GM12892 (cell line): ENCODE measurements around the gene AMH. TPM values are rescaled to one million over a fixed set of nuclear protein-coding genes. Genes with fewer than 3 reads are reported as not detected.
"Not testable (repeated sequence)": the region's sequence is repeated elsewhere in the genome, so short reads cannot be mapped to it uniquely, and the experiment has no call there.

ENCODE experiments used
- DNase-seq: peaks from one replicate; pipeline ENCODE4 v3.0.0; 2011; ENCODE audit not compliant: insufficient read length
- FAIRE-seq: peaks from 2 replicates; lab custom pipeline; 2011; peaks lifted over from hg19 to GRCh38; lab: Jason Lieb, UNC
- POLR2A ChIP-seq: IDR thresholded peaks from 2 replicates; pipeline ENCODE4 v1.6.1; 2011; ENCODE audit warnings: low read depth, low read length, control low read depth
- POLR2AphosphoS5 ChIP-seq: IDR thresholded peaks from 2 replicates; pipeline ENCODE4 v1.6.1; 2011; ENCODE audit warnings: low read depth, low read length, control low read depth
- TAF1 ChIP-seq: IDR thresholded peaks from 2 replicates; pipeline ENCODE4 v1.6.1; 2011; ENCODE audit warnings: low read depth, mild to moderate bottlenecking, control low read depth, low read length, borderline replicate concordance
- polyA plus RNA-seq: library from polyadenylated mRNA; unstranded; fragments of >200 nt; gene quantifications from one replicate; pipeline ENCODE4 v1.2.1, GENCODE V29; 2012; ENCODE audit warnings: missing spikeins, inconsistent platforms; ENCODE audit not compliant: missing spikeins

Gene AMH
- not detected for polyA plus RNA-seq

DNA sequence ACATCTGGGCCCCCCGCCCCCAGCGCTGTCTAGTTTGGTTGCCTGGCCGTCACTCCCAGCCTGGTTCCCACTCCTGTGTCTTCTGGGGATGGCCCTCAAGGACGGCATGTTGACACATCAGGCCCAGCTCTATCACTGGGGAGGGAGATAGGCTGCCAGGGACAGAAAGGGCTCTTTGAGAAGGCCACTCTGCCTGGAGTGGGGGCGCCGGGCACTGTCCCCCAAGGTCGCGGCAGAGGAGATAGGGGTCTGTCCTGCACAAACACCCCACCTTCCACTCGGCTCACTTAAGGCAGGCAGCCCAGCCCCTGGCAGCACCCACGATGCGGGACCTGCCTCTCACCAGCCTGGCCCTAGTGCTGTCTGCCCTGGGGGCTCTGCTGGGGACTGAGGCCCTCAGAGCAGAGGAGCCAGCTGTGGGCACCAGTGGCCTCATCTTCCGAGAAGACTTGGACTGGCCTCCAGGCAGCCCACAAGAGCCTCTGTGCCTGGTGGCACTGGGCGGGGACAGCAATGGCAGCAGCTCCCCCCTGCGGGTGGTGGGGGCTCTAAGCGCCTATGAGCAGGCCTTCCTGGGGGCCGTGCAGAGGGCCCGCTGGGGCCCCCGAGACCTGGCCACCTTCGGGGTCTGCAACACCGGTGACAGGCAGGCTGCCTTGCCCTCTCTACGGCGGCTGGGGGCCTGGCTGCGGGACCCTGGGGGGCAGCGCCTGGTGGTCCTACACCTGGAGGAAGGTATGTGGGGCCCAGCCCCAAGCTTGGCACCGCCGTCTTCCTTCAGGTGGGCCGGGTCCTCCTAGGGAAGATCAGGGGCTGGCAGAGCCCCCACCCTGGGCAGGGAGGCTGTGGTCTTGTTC, at the start of gene AMH:
Gene AMH (plus strand): TSS at position 314 of the 857 bp plus-strand sequence. CDS start 10 bp downstream, at position 324.
- DNase-seq (no peak), FAIRE-seq (no peak)
- TF ChIP-seq POLR2A (peak; percentile 34; the same call in 1 of the 2 replicates), POLR2AphosphoS5 (peak; percentile 38; the same call in 1 of the 2 replicates), TAF1 (no peak)

DNA sequence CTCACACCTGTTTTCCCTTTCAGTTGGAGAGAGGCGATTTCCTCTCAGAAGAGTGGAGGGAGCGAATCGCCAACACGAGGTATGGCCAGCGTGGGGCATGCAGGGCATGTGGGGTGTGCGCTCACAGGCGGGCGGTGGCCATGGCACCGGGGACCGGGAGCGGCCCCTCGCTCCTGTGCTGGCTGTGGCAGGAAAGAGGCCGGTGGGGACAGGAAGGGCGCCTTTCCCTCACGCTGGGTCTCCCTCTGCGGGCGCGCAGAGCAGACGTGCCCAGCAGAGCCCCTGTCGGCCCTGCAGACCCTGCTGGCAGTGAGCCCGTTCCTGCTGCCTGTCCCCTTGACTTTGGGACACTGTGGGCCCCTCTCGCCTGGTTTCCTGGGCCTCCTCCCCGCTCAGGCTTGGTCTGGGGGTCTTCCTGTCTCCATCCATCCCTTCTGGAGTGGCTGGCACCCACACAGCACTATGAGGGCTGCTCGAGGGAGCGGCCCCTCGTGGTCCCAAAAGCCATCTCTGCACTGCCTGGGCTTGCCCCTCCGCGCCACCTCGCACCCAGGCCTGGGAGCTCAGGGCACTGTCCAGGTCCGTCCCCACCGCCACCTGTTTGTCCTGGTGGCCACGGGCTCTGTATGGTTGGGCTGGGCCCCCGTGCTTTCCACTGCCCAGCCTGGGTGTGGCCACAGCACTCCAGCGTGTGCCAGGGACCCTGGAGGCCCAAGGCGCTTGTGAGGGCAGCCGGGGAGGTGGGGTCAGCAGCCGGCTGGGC, 49.1 kb upstream of the AMH start:
- TF ChIP-seq POLR2AphosphoS5 (no peak), TAF1 (no peak)
- no peak for DNase-seq
- FAIRE-seq = no peak

DNA sequence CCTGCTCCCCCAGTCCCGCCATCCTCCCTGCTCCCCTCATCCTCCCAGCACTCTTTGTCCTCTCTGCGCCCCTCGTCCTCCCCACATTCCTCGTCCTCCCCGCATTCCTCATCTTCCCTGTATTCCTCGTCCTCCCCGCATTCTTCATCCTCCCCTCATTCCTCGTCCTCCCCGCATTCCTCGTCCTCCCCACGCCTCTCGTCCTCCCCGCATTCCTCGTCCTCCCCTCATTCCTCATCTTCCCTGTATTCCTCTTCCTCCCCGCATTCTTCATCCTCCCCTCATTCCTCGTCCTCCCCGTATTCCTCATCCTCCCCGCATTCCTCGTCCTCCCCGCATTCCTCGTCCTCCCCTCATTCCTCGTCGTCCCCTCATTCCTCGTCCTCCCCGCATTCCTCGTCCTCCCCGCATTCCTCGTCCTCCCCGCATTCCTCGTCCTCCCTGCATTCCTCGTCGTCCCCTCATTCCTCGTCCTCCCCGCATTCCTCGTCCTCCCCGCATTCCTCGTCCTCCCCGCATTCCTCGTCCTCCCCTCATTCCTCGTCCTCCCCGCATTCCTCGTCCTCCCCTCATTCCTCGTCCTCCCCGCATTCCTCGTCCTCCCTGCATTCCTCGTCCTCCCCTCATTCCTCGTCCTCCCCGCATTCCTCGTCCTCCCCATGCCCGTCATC, 48.4 kb upstream of the AMH start:
- DNase-seq, FAIRE-seq: not testable (repeated sequence)

DNA sequence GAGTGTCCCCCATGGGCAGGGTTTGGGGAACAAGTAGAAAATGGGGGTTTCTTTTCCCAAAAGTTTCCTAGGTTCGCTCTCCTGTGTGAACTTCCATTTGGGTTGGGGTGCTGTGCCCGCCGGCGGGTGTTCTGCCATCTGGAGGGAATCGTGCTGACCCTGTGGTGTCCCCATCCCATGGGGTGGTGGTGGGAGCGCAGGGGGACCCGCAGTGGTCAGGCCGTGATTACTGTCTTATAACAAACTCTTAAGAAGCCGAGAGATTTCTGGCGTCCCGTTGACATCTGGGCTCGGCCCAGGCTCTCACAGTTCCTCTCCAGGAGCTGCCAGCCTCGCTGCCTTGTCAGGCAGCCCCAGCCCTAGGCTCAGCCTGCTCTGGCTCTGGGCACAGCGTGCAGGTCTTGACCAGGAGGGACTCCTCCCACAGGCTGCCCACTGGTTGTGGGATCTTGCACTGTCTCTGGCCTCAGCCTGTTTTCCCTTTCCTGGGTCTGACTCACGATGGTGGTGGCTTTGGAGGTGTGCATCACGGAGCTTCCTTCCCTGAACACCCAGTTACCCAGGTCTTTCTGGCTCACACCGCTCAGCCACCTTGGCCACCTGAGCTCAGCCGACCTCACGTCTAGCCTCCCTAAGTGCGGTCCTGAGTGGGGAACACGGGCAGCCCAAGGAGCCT, 47.5 kb upstream of the AMH start:
- DNase-seq = no peak
- no peak for FAIRE-seq
- no peak for TF ChIP-seq POLR2A
- no peak for TF ChIP-seq TAF1
- no peak for TF ChIP-seq POLR2AphosphoS5

DNA sequence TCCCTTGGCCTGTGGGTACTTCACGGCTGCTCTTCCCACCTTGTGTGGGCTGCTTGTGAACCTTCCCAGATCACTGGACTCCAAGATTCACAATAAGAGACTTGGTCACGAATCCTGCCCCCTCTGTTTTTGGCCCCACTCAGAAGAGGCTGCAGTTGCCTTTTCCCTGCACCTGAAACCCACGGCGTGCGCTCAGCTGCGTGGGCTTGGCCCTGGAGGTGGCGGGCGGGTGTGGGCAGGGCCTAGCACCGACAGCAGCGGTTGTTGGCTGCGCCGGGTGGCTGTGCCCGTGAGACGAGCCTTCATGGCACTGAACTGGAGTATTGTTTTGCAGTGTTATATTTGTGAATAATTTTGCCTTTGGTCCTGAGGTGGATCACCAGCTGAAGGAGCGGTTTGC, 46.8 kb upstream of the AMH start:
- TF ChIP-seq POLR2AphosphoS5 = no peak
- TF ChIP-seq TAF1 = no peak
- TF ChIP-seq POLR2A = no peak
- DNase-seq (no peak), FAIRE-seq (no peak)

DNA sequence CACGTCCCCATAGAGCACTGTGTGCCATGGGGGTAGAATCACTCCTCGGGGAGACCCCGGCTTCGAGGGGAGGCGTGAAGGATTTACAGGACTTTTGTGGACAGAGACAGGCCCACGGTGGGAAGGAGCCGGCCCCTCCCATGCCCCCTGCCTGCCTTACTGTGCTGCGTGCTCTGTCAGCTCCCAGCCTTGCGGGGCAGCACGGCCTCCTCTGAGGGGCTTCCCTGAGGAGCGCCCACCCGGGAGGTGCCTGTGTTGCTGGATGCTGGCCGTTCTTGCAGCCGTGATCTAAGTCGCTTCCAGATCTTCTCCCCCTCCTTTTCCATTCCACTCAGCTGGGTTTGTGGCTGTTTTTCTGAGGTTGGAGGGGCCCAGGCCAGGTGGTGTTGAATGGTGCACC, 42.1 kb upstream of the AMH start:
- no peak for TF ChIP-seq POLR2A
- no peak for TF ChIP-seq TAF1
- TF ChIP-seq POLR2AphosphoS5 = no peak
- DNase-seq = no peak
- FAIRE-seq = no peak

DNA sequence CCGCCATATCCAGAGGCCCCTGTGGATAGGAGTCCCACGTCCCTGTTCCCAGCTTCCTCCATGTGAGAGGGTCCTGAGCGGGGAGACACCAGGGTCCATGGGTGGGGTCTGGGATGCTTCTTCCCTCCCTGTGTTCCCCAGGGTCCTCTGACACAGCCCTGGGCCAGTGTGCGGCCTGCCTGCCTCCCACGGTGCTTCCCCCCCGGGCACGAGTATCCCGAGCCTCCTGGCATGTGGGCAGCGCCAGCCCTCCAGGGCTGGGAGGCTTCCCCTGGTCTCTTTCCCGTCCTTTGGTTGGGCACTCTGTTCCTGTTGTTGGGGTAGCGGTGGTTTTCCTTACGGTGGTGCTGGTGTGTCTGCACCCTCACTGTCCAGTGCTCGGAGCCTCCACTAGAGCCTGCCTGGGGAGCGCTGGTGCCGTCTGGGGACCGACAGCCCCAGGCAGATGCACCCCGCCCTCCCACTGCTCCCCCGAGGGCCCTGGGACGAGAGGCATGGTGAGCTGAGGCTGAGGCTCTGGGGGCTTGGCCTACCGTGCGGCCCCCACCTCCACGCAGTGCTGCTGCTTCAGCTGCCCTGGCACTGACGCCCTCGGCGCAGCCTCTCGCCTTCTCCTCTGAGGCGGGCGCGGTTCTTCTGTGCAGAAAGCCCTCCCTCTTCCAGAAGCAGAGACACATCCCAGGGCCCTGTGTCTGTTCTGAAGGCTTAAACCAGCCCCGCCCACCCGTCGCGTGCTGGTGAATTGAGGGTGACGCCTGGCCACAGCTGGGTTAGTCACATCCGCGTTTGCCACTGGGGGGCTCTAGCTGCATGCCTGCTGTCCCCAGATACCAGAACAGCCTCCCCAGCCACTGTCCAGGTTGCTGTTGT, 40.9 kb upstream of the AMH start:
- DNase-seq (peak; percentile 70), FAIRE-seq (no peak)
- TF ChIP-seq POLR2AphosphoS5 = no peak
- no peak for TF ChIP-seq TAF1
- TF ChIP-seq POLR2A = no peak

DNA sequence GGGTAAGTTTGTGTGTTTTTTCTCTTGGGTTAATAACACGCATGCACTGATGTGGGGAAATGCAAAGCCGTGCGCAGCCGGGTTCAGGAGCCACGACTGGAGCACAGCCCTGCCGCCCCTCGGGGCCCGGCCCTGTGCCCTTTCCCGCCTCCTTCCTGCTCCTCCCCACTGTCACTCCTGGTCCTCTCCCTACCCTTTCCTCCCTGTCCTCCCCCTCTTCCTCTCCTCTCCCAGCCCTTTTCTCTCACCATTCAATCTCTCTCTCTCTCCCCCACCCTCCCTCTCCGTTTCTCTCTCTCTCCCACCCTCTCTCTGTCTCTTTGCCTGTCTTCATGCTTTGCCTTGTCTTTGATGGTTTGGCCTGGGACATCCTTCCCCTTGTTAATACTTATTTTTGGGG, 40.1 kb upstream of the AMH start:
- no peak for TF ChIP-seq POLR2AphosphoS5
- no peak for TF ChIP-seq POLR2A
- no peak for TF ChIP-seq TAF1
- FAIRE-seq (no peak), DNase-seq (no peak)

DNA sequence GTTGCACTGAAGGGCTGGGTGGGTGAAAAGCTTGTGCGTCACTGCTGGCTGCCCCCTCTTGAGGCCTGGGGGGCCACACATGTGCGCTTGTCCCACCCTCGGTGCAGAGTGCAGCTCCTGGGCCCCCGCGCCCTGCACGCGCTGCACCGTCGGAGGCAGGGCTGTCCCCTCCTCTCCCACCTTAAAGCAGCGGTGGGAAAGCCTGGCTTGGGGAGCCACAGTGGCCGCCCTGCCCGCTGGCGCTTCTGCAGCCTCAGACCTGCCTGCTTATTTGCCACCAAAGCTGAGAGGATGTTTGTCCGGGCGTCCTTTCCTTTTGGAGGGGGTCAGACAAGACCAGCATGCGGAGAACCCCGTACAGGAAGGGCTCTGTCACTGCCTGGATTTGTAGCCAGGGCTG, 39.7 kb upstream of the AMH start:
- no peak for FAIRE-seq
- no peak for DNase-seq
- TF ChIP-seq TAF1 (no peak), POLR2A (no peak), POLR2AphosphoS5 (no peak)

DNA sequence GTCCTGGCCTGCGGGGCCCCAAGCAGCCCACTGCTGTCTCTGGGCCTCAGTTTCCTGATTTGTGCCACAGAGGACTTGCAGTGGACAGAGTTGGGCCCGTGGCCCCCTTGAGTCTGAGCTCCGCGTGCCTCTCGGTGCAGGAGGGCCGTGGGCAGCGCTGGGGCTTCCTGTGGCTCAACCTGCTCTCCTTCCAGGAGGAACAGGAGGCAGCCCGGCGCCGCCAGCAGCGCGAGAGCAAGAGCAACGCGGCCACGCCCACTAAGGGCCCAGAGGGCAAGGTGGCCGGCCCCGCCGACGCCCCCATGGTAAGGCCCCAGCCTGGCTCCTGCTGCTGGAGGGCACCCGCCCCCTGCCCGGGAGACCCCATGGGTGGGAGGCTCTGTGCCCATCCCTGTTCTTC, 38.9 kb upstream of the AMH start:
- TF ChIP-seq POLR2AphosphoS5 = no peak
- TF ChIP-seq TAF1 = no peak
- TF ChIP-seq POLR2A = no peak

More for the DNA sequence above, 38.9 kb upstream of the AMH start:
- no peak for DNase-seq
- FAIRE-seq = no peak
